HepG2 (cell line): ENCODE data around the gene NEGR1.

Experiments used
- IRF2 ChIP-seq: IDR thresholded peaks from 2 replicates; pipeline ENCODE4 v1.6.1; 2018; ENCODE audit warnings: missing genetic modification reagents, missing compliant biosample characterization
- JUNB ChIP-seq: sonication (generic); formaldehyde crosslinking; IDR thresholded peaks from 2 replicates; pipeline ENCODE4 v1.8.0; 2022; ENCODE audit warnings: missing genetic modification reagents, mild to moderate bottlenecking, borderline replicate concordance
- KDM5B ChIP-seq: sonication (generic); formaldehyde crosslinking; IDR thresholded peaks from 2 replicates; pipeline ENCODE4 v1.4.0; 2020; ENCODE audit warnings: missing genetic modification reagents, mild to moderate bottlenecking, borderline replicate concordance
- ZNF12 ChIP-seq: sonication (generic); formaldehyde crosslinking; IDR thresholded peaks from 2 replicates; pipeline ENCODE4 v1.5.0; 2020; ENCODE audit warnings: missing genetic modification reagents

- TF ChIP-seq IRF2 (CRISPR knock-in tag) (no peak), JUNB (CRISPR knock-in tag) (no peak), KDM5B (CRISPR knock-in tag) (no peak), ZNF12 (CRISPR knock-in tag) (no peak)
These were observed 725.2 kb downstream of the NEGR1 start for GRCh38 chr1:71557138-71557537.
